Coronary artery (tissue), 2 donors: Measurements from ENCODE around the gene UFSP1.

Source experiments
- DNase-seq: peaks from one replicate; pipeline ENCODE4 v3.0.0-alpha.2; 2017; ENCODE audit warnings: low spot score
- H3K27ac ChIP-seq, 2 donors: fragments of 200-600 bp; sonication (generic); one replicate each; pipeline ENCODE4 v1.5.1; 2016 to 2019
- H3K4me3 ChIP-seq: fragments of 200-600 bp; sonication (generic); 2 replicates; pipeline ENCODE4 v1.5.1; 2016; ENCODE audit warnings: mild to moderate bottlenecking, moderate library complexity
- TF ChIP-seq, protein P1 (sequence below): fragments of 200-600 bp; sonication (generic); IDR thresholded peaks from one replicate; pipeline ENCODE4 v1.5.1; 2019; ENCODE audit warnings: antibody characterized with exemption

Gene UFSP1

GRCh38 chr7:100890653-100891567, 1.4 kb upstream of the UFSP1 start:
- H3K4me3 ChIP-seq = peak overlapping the region; percentile 86
- no peak for DNase-seq
- peak overlapping the region; percentile 57 to 98 for H3K27ac ChIP-seq
- TF ChIP-seq, protein P1, sequence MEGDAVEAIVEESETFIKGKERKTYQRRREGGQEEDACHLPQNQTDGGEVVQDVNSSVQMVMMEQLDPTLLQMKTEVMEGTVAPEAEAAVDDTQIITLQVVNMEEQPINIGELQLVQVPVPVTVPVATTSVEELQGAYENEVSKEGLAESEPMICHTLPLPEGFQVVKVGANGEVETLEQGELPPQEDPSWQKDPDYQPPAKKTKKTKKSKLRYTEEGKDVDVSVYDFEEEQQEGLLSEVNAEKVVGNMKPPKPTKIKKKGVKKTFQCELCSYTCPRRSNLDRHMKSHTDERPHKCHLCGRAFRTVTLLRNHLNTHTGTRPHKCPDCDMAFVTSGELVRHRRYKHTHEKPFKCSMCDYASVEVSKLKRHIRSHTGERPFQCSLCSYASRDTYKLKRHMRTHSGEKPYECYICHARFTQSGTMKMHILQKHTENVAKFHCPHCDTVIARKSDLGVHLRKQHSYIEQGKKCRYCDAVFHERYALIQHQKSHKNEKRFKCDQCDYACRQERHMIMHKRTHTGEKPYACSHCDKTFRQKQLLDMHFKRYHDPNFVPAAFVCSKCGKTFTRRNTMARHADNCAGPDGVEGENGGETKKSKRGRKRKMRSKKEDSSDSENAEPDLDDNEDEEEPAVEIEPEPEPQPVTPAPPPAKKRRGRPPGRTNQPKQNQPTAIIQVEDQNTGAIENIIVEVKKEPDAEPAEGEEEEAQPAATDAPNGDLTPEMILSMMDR = no peak

DNA sequence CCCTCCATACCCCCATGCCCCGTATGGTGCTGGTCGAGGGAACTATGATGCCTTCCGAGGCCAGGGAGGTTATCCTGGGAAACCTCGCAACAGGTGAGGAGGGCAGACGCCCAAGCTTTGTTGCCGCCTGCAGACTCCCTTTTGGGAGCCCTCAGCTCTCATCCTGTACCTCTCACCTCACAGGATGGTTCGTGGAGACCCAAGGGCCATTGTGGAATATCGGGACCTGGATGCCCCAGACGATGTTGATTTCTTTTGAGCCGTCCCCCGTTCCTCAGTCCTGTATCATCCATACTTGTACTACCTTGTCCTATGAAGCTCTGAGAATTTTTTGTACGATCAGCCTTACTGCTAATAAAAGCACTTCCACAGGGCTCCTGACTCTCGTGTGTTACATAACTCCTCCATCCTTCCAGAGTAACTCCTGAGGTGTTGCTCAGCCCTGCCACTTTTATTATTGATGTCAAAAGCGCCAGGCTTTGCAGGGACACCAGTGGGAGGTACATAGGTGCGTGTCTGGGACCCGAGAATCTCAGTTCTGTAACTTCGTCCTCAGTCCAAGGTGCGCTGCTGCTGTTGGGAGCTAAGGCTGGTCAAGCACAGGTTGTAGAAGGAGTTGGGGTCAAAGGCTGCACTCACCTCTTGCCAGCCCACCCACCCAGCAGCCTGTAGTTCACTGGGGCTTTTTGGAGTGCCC, 1.1 kb downstream of the UFSP1 start:
- peak overlapping the region; percentile 86 for H3K4me3 ChIP-seq
- TF ChIP-seq, protein P1 = no peak
- no peak for DNase-seq
- H3K27ac ChIP-seq = peak overlapping the region in 1 of 2 donors; percentile 98

GRCh38 chr7:100887516-100888290, 1.8 kb downstream of the UFSP1 start:
- peak overlapping the region in 1 of 2 donors; percentile 47 for H3K27ac ChIP-seq
- no peak overlapping the region for H3K4me3 ChIP-seq
- DNase-seq = no peak
- TF ChIP-seq, protein P1 = no peak

- TF ChIP-seq, protein P1 = no peak
- Histone ChIP-seq H3K4me3 (no peak overlapping the region), H3K27ac (peak overlapping the region in 1 of 2 donors; percentile 47)
- DNase-seq = no peak
Measured at GRCh38 chr7:100886936-100887515, 2.5 kb downstream of the UFSP1 start.

DNA sequence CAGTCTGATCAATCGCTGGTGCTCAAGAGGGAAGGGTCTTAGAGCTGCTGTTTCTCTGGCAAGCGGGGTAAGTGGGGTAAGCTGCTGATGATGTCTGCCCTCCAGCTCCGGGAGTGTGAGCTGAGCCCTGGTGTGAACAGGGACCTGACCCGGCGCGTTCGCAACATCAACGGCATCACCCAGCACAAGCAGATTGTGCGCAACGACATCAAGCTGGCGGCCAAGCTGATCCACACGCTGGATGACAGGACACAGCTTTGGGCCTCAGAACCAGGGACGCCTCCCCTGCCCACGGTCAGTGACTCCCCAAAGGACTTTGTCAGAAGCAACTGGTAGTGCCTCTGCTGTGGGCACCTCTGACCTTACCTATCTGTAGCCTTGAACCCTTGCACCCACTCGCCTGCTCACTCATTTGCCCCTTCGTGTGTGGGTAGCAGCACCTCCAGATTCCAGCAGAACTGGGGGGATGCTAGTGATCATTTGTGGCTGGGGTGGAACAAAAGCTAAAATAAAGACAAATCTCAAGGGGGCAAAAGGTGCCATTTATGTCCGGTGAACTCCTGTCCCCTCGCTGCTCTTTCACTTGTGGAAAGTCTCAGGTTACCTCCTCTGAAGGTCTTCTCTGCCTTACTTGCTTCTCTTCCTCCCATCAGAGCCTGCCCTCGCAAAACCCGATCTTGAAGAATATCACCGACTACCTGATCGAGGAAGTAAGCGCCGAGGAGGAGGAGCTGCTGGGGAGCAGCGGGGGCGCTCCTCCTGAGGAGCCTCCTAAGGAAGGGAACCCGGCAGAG, 3.2 kb downstream of the UFSP1 start:
- DNase-seq = no peak
- no peak overlapping the region for H3K27ac ChIP-seq
- H3K4me3 ChIP-seq = no peak overlapping the region
- TF ChIP-seq, protein P1 = no peak
